Measurements from ENCODE around the gene QRFP.

- no peak for TF ChIP-seq CTCF (IDR thresholded peaks at IDR 0.05)
- no peak for TF ChIP-seq POLR2A (IDR thresholded peaks at IDR 0.05; ENCODE audit: low read depth)
These were observed 6.8 kb upstream of the QRFP start for GRCh38 chr9:130903194-130904069.

Measured in esophagus muscularis mucosa (tissue), 3 donors.